Dendritic cell treated with granulocyte-macrophage colony-stimulating factor and Interleukin-4, amounts not matched to agents 40 ng/mL and 50 ng/mL, for 4 days (primary cell): Measurements from ENCODE around the gene BLCAP.
"Not testable (repeated sequence)": the region's sequence is repeated elsewhere in the genome, so short reads cannot be mapped to it uniquely, and the experiment has no call there.

Experiments
- H3K27ac Mint-ChIP-seq: one replicate; pipeline ENCODE4 v1.8.0; 2022; ENCODE audit warnings: mild to moderate bottlenecking, mixed read lengths
- H3K27me3 Mint-ChIP-seq: one replicate; pipeline ENCODE4 v1.8.0; 2022; ENCODE audit warnings: mild to moderate bottlenecking, mixed read lengths
- H3K36me3 Mint-ChIP-seq: one replicate; pipeline ENCODE4 v1.8.0; 2022; ENCODE audit warnings: low read depth, mixed read lengths
- H3K4me1 Mint-ChIP-seq: one replicate; pipeline ENCODE4 v1.8.0; 2022; ENCODE audit warnings: low read depth, mixed read lengths
- H3K4me3 Mint-ChIP-seq: one replicate; pipeline ENCODE4 v1.8.0; 2022; ENCODE audit warnings: mild to moderate bottlenecking, moderate library complexity, mixed read lengths
- H3K9me3 Mint-ChIP-seq: one replicate; pipeline ENCODE4 v1.8.0; 2022; ENCODE audit warnings: mixed read lengths
- intact Hi-C: fragments of 100-400 bp; cut with micrococcal nuclease; formaldehyde crosslinking; loops from one replicate; pipeline ENCODE4 v1.15.0; 2022

BLCAP gene

DNA sequence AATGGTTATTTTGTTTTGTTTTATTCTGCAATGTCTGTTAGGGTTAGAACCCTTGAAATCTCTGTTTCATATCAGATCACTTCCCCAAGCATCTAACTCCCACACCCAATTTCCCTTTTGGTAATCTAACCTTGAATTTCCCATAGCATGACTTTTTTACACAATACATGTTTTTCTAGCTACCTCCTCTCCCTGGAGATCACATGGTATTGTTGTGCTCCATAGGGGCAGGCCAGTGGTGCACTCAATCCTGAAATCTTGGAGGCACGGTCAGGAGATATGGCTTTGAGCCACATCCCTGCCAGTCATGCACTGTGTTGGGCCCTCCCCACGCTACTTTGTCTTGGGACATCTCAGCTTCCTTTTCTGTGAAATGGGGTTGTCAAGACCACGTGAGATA is 43.3 kb downstream of the BLCAP start:
- Mint-ChIP-seq H3K4me3 (no peak overlapping the region), H3K9me3 (no peaks in the 10 kb centered on the region), H3K27me3 (peaks cover 24% of the 10 kb centered on the region), H3K36me3 (no peaks in the 10 kb centered on the region), H3K27ac (no peak overlapping the region), H3K4me1 (peaks cover 7% of the 10 kb centered on the region)
- intact Hi-C loops: no loop called here

DNA sequence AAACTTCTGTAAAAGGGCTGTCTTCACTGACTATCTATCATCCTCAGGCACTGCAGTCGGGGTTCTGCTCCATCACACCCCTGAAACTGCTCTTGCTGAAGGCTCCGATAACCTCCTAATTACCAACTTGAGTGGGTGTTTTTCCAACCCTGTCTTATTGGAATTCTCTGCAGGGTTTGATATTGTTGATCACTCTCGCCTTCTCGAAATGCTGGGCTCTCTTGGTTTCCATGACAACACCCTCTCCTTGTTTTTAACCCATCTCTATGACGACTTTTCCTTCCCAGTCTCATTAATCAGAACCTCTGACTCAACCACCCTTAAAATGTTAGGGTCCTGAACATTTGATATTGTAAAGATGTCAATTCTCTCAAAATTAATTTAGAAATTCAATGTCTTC is 46.1 kb downstream of the BLCAP start:
- no peaks in the 10 kb centered on the region for H3K36me3 Mint-ChIP-seq
- H3K9me3 Mint-ChIP-seq: no peaks in the 10 kb centered on the region
- H3K27ac Mint-ChIP-seq: no peak overlapping the region
- H3K4me1 Mint-ChIP-seq: peaks cover 7% of the 10 kb centered on the region
- intact Hi-C loops: no loop called here
- H3K27me3 Mint-ChIP-seq: peaks cover 33% of the 10 kb centered on the region
- no peak overlapping the region for H3K4me3 Mint-ChIP-seq

DNA sequence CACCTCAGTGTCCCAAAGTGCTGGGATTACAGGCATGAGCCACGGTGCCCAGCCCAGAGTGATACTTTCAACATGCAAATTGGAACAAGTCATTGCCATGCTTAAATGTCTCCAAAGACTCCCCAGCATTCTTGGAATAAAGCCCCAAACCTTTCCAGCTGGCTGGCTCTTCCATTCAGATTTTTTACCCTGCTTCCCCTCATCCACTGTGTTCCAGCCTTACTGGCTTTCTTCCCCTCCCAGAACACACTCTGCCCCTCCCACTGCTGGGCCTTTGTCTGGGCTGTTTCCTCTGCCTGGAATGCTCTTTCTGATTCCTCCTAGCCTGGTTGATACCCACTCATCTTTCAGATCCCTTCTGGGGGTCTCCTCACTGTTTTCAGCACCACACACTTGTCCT is 46.8 kb downstream of the BLCAP start:
- H3K4me1 Mint-ChIP-seq: peaks cover 7% of the 10 kb centered on the region
- no peaks in the 10 kb centered on the region for H3K9me3 Mint-ChIP-seq
- H3K27me3 Mint-ChIP-seq: peaks cover 34% of the 10 kb centered on the region
- intact Hi-C loops: no loop called here
- no peak overlapping the region for H3K4me3 Mint-ChIP-seq
- no peaks in the 10 kb centered on the region for H3K36me3 Mint-ChIP-seq
- no peak overlapping the region for H3K27ac Mint-ChIP-seq

DNA sequence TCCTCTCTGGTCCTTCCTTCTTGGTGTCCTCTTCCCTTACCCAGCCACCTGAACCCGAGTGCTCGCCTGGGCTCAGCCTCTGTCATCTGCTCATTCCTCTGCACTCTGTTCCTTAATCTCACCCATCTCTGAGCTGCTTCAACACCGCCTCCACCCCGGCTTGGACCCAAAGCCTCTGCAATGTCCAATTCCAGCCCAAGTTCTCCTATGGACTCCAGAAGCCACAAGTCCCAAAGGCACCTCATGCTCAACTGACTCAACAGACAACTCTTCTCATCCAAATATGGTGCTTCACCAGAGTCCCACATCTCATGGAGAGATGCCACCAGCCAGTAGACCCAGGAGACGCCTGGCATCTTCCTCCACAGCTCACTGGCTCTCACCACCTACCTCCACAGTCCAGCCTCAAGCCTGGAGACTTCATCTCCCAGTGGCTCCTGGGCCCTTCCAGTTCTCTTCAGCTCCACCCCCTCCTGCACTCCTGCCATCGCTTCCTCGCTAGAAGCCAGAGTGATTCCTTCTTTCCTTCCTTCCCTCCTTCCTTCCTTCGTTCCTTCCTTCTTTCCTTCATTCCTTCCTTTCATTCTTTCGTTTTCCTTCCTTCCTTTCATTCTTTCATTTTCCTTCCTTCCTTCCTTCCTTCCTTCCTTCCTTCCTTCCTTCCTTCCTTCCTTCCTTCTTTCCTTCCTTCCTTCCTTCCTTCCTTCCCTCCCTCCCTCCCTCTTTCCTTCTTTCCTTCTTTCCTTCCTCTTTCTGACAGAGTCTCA is 47.6 kb downstream of the BLCAP start:
- Mint-ChIP-seq H3K36me3 (no peaks in the 10 kb centered on the region), H3K9me3 (no peaks in the 10 kb centered on the region), H3K4me1 (peaks cover 7% of the 10 kb centered on the region), H3K4me3 (no peak overlapping the region), H3K27me3 (peaks cover 39% of the 10 kb centered on the region), H3K27ac (no peak overlapping the region)
- intact Hi-C loops: no loop called here

DNA sequence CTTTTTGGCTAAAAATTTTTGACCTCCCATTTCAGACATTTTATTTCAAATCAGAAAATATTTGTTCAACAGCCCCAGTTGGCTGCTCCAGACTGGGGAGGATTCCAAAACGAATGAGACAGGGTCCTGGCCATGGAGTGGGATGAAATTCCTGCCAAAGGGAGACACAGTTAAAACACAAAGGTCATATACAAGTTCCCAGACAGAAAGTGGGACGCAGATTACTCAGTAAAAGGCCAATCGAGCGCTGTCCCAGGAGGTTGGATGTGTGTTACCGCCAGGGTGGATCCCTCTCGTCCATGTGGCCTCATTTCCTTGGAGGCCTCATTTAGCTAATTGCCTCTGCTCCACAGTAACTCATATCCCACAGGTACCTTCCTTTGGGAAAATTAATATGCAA is 48.4 kb downstream of the BLCAP start:
- H3K27ac Mint-ChIP-seq: no peak overlapping the region
- H3K9me3 Mint-ChIP-seq: no peaks in the 10 kb centered on the region
- H3K4me3 Mint-ChIP-seq: no peak overlapping the region
- H3K4me1 Mint-ChIP-seq: peaks cover 3% of the 10 kb centered on the region
- no peaks in the 10 kb centered on the region for H3K36me3 Mint-ChIP-seq
- intact Hi-C loops: no loop called here
- peaks cover 42% of the 10 kb centered on the region for H3K27me3 Mint-ChIP-seq

DNA sequence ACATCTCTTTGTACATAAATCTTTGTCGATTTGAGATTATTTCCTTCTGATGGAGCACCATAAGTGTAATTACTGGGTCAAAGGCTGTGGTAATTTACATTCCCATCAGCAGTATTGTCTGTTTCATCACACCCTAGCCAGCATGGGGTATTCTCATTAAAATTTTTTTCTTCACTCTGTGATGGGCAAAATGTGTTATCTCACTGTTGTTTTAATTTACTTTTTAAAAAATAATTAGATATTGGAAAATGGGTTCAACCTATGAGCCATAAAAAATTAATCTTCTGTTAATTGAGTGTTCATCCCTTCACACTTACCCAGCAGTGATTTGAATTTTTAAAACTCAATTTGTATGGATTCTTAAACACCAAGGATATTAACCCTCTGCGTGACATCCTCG is 50.6 kb downstream of the BLCAP start:
- H3K27me3 Mint-ChIP-seq: peaks cover 46% of the 10 kb centered on the region
- H3K4me3 Mint-ChIP-seq: no peak overlapping the region
- no peaks in the 10 kb centered on the region for H3K4me1 Mint-ChIP-seq
- H3K9me3 Mint-ChIP-seq: no peaks in the 10 kb centered on the region
- no peak overlapping the region for H3K27ac Mint-ChIP-seq
- intact Hi-C loops: no loop called here
- no peaks in the 10 kb centered on the region for H3K36me3 Mint-ChIP-seq

DNA sequence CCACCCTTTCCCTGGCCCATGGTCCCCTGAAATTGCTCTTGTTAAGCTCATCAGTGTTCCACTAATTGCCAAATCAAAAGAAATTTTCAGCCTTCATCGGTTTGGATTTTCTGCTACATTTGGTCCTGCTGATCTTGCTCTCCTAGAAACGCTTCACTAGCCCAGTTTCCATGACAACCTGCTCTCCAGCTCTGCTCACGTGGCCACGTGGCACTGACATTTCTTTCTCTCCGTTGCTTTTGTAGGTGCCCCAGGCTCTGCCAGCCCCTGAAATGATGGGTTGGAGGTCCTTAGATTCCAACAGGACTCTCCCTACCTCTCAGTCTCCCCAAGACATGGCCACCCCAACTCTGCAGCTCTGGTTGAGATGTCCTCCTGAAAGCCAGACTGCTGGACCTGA is 52.4 kb downstream of the BLCAP start:
- H3K27me3 Mint-ChIP-seq: peaks cover 40% of the 10 kb centered on the region
- no peak overlapping the region for H3K27ac Mint-ChIP-seq
- H3K4me1 Mint-ChIP-seq: no peaks in the 10 kb centered on the region
- no peaks in the 10 kb centered on the region for H3K36me3 Mint-ChIP-seq
- no peaks in the 10 kb centered on the region for H3K9me3 Mint-ChIP-seq
- H3K4me3 Mint-ChIP-seq: no peak overlapping the region
- intact Hi-C loops: no loop called here

DNA sequence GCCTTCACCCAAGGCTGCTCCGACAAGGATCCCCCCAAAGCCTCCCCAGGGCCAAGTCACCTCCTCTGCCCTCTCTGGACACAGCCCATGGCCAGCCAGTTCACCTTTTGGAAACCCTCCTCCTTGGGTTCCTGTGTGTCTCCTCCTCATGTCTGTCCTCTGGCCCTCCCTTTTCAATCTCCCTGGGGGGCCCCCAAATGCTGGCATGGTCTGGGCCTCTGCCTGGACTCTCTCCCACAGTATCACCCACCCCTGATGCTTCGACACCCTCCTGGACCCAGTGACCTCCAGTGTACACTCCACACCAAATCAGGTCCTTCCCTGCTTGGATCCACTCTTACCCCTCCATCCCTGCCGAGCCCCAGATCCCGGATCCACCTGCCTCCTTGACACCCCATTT is 53.3 kb downstream of the BLCAP start:
- H3K36me3 Mint-ChIP-seq: no peaks in the 10 kb centered on the region
- H3K4me3 Mint-ChIP-seq: no peak overlapping the region
- no peaks in the 10 kb centered on the region for H3K9me3 Mint-ChIP-seq
- no peaks in the 10 kb centered on the region for H3K4me1 Mint-ChIP-seq
- intact Hi-C loops: no loop called here
- no peak overlapping the region for H3K27ac Mint-ChIP-seq
- H3K27me3 Mint-ChIP-seq: peaks cover 36% of the 10 kb centered on the region

DNA sequence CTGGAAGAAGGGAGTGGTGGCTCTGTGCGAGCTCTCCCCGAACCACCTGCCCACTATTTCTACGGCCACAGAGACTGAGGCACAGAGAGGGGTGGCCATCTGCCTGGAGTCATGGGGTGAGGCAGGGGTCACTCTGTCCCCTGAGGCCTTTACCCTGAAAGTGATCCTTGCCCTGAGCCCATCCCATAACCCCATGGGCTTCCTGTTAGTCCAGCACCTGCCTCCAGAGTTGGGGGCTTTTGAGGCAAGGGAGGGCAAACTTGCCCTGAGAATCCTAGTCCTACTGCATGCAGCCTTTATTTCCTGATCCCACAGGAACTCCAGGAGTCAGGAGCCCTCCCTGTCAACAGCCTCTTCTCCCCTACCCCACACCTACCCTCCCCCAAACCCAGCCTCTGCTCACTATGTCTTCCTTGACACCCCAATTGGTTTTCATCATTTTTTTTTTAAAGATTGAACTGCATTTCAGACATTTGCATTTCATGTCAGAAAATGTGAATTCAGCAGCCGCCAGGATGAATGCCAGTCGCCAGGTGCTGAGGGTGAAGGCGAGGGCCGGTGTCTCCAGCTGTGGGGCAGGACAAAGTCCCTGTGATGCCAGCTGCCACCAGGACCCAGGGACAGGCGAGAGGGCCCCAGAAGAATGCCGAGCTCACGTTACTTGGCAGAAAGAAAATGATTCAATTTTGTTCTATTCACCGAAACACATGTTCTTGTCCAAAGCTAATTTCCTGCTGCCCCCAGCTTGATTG is 54.3 kb downstream of the BLCAP start:
- Mint-ChIP-seq H3K4me3 (no peak overlapping the region), H3K27ac (no peak overlapping the region), H3K36me3 (no peaks in the 10 kb centered on the region), H3K9me3 (no peaks in the 10 kb centered on the region), H3K4me1 (no peaks in the 10 kb centered on the region), H3K27me3 (peaks cover 33% of the 10 kb centered on the region)
- intact Hi-C loops: no loop called here

DNA sequence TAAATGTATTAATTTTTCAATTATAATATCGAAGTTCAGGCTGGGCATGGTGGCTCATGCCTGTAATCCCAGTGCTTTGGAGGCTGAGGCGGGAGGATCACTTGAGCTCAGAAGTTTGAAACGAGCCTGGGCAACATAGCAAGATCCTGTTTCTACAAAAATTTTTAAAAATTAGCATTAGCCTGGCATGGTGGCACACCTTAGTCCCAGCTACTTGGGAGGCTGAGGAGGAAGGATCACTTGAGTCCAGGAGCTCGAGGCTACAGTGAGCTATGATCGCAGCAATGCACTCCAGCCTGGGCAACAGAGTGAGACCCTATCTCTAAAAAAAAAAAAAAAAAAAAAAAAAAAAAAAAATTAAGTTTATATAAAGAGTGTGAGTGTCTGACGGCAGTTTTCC is 55.2 kb downstream of the BLCAP start:
- H3K27ac Mint-ChIP-seq, H3K36me3 Mint-ChIP-seq, H3K4me1 Mint-ChIP-seq, H3K9me3 Mint-ChIP-seq, intact Hi-C loops, H3K4me3 Mint-ChIP-seq: not testable (repeated sequence)
- peaks cover 25% of the 10 kb centered on the region for H3K27me3 Mint-ChIP-seq

DNA sequence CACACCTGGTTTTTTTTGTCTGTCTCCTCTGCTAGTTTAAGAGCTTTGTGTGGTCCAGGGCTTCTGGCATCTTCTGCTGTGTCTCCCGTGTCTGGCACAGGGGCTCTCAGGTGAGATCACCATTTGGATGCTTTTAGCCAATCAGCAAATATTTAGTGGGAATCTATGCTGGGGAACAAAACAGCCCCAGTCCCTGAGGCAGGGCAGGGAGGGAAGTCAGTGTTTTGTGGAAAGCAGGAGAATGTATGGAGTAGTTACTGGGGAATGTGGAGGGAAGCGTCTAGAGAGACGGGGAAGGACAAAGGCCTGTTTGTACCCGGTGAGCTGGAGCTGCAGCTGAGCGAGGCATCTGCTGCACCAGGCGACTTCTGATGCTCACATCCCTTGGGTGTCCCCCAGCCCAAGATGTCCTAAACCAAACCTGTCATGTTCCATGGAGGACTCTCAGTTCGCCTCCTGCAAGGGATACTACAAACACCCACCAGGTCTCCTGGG is 55.9 kb downstream of the BLCAP start:
- intact Hi-C loops: no loop called here
- Mint-ChIP-seq H3K27me3 (peaks cover 27% of the 10 kb centered on the region), H3K4me3 (no peak overlapping the region), H3K27ac (no peak overlapping the region), H3K36me3 (no peaks in the 10 kb centered on the region), H3K9me3 (no peaks in the 10 kb centered on the region), H3K4me1 (no peaks in the 10 kb centered on the region)

DNA sequence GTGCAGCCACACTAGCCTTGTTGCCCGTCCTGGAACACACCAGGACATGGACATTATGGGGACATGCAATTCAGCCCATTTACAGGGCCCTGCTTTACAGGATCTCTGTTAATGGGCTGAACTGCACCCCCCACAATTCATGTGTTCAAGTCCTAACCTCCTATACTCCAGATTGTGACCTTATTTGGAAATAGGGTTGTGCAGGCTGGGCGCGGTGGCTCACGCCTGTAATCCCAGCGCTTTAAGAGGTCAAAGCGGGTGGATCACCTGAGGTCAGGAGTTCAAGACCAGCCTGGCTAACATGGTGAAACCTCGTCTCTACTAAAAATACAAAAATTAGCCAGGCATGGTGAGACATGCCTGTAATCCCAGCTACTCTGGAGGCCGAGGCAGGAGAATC is 57.5 kb downstream of the BLCAP start:
- peaks cover 23% of the 10 kb centered on the region for H3K27me3 Mint-ChIP-seq
- H3K4me3 Mint-ChIP-seq, H3K9me3 Mint-ChIP-seq, H3K36me3 Mint-ChIP-seq, intact Hi-C loops, H3K27ac Mint-ChIP-seq, H3K4me1 Mint-ChIP-seq: not testable (repeated sequence)

DNA sequence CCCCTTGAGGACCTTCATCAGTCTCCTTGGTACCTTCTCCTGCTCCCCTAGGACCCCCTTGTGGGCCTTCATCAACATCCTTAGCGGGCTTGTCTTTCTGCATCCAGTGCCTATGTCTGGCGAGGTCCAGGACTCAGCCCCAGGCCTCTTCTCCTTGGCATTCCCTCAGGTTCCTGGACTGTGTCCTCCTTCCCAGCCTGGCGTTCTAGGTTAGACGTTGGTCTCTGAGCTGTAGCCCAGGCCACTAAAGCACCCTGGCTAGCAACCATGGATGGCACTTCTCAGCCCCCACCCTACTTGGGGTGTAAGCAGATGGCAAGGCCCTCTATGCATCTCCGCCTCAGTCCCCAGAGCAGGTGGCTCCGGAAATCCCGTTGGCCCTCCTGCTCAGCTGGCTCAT is 58.1 kb downstream of the BLCAP start:
- H3K27me3 Mint-ChIP-seq: peaks cover 23% of the 10 kb centered on the region
- H3K27ac Mint-ChIP-seq: no peak overlapping the region
- intact Hi-C loops: no loop called here
- H3K4me1 Mint-ChIP-seq: no peaks in the 10 kb centered on the region
- H3K36me3 Mint-ChIP-seq: no peaks in the 10 kb centered on the region
- no peak overlapping the region for H3K4me3 Mint-ChIP-seq
- H3K9me3 Mint-ChIP-seq: no peaks in the 10 kb centered on the region

DNA sequence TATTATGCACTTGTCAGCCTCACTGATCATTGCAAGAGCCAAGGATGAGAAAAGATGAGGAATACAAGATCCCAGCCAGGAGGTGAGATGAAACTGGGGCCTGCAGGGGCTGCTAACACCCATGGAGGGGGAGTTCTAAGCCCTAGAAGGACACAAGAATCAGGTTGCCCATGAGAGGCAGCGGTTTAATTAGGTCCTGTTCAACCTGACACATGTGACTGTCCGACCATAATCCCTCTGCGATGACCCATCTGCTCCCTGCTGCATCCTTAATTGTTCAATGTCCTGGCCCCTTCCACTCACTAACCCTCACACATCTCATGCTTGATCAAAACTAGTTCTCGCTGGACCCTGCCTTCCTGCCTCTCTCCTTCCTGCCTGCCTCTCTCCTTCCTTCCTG is 58.8 kb downstream of the BLCAP start:
- Mint-ChIP-seq H3K27ac (no peak overlapping the region), H3K4me3 (no peak overlapping the region), H3K27me3 (peaks cover 24% of the 10 kb centered on the region), H3K36me3 (no peaks in the 10 kb centered on the region), H3K4me1 (no peaks in the 10 kb centered on the region), H3K9me3 (no peaks in the 10 kb centered on the region)
- intact Hi-C loops: no loop called here
